Glomerular visceral epithelial cell (primary cell): ENCODE data around the gene SLAMF6.
"Not testable (repeated sequence)": the region's sequence is repeated elsewhere in the genome, so short reads cannot be mapped to it uniquely, and the experiment has no call there.

Experiments used
- DNase-seq: peaks from one replicate; pipeline ENCODE4 v3.0.0-alpha.2; 2016; ENCODE audit errors: extremely low spot score

Gene SLAMF6

GRCh38 chr1:160504651-160505050 lies 18.4 kb downstream of the SLAMF6 start:
- DNase-seq, result no peak

GRCh38 chr1:160503087-160503486 lies 20.0 kb downstream of the SLAMF6 start:
- DNase-seq, result no peak

GRCh38 chr1:160500321-160500990 lies 22.6 kb downstream of the SLAMF6 start:
- DNase-seq, result no peak

- no peak for DNase-seq
These were observed 23.4 kb downstream of the SLAMF6 start for GRCh38 chr1:160499631-160500030.

DNA sequence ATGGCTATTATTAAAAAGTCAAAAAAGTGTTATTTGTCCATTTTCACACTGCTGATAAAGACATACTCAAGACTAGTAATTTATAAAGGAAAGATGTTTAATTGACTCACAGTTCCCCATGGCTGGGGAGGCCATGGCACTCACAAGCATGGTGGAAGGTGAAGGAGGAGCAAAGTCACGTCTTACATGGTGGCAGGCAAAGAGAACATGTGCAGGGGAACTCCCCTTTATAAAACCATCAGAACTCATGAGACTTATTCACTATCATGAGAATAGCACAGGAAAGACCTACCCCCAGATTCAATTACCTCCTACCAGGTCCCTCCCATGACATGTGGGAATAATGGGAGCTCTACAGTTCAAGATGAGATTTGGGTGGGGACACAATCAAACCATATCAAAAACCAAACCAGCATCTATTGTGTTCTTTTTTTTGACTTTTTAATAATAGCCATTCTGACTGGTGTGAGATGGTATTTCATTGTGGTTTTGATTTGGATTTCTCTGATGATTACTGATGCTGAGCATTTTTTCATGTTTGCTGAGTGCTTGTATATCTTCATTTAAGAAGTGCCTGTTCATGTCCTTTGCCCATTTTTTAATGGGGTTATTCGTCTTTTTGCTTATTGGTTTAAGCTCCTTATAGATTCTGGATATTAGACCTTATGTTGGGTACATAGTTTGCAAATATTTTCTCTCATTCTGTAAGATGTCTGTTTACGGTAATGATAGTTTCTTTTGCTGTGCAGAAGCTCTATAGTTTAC lies 24.6 kb downstream of the SLAMF6 start:
- not testable (repeated sequence) for DNase-seq

GRCh38 chr1:160496334-160496733 lies 26.7 kb downstream of the SLAMF6 start:
- no peak for DNase-seq

GRCh38 chr1:160494620-160495019 lies 28.4 kb downstream of the SLAMF6 start:
- peak; percentile 7 for DNase-seq

DNA sequence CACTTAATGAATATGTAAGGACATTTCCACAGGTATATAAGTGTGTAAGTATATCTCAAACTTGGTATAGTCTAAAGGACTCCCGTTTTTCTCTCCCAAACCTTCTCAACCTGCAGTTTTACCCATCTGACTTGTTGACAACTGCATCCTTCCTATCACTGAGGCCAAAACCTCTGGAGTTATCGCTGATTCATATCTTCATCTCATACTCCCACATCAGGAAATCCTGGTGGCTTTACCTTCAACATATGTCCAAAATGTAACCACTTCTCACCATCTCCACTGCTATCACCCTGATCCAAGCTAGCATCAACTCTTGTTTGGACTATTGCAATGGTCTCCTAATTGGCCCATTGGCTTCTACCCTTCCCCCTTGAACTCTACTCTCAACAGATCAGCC lies 30.4 kb downstream of the SLAMF6 start:
- DNase-seq, result no peak

- DNase-seq, result no peak
These were observed 31.1 kb downstream of the SLAMF6 start for GRCh38 chr1:160491981-160492380.

- no peak for DNase-seq
These were observed 32.0 kb downstream of the SLAMF6 start for GRCh38 chr1:160491017-160491416.

DNA sequence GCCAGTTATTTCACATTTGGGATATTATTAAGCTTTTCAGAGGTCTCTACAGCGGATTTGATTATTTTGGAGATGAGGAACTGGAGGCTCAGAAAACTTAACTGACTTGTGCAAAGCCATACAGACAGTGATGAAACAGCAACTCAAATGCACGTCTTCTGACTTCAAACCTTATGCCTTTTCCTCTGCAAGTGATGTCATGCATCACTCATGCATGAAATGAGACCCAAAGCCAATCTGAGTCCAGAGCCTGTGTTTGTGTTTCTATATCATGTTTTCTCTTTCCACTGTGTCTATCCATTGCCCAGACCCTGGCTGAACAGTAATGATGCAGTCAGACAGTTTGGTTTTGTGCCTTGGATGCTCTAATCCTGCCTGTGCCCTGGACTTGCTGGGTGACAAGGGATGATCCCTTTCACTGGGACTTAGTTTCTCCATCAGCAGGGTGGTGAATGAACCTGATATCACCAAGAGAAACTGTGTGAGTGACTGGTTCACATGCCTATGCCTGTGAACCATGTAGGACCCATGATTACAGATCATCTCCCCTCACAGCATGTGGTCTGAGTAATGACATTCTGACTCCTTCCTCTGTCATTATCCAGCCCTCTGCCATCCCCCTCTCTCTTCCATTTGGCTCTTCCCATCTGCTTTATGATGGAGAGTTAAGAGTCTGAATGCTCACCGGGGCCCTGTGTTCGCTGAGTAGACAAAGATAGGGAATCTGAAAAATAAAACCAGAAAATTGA lies 33.4 kb downstream of the SLAMF6 start:
- peak; percentile 5 for DNase-seq

DNA sequence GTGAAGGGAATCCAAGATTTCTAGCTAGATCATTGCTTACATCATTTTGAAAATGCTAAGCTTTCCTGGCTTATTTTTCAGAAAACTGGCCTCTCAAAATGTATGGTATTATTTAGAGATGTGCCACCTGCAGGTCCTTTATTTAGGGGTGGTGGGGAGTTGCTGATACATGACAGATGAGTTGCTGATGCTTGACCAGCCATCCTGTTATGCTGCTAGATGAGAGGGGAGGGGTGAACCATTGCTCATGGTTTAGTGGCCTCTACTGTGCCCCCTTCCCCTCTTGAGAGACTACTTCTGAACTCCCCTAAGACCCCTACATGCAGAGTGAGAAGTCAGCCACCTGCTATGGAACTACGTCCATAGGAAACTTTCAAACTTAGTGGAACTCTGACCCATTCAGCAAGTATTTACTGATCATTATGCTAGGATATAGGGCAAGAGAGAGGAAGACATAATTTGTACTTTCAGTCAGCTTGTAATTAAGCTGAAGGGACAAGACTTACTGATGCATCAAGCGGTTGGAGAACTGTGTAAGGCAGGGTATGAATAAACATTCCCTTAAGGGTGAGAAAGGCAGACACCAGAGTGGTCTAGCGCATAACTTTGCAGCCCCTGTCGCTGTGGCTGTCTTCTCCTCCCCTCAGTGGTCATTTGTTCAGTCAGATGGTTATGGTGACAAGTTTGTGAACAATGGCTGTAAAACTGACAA lies 34.6 kb downstream of the SLAMF6 start:
- DNase-seq, result no peak

DNA sequence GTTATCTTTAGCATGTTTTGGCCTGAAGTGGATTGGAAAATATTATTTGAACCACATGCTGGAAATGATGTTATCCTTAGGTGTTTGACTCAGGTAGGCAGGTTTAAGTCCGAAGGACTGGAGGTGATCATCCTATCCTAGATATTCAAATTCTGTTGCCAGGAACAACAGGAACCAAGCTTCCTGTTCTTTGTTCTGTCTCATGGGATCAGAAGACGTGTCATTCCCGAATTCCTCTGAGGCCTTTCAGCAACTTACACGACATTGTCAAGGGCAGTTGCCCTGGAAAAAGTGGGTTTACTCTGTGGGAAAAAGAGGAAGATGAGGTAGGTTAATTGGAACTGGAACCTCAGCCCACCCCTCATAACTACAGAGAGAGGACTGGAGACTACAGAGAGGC lies 36.6 kb downstream of the SLAMF6 start:
- DNase-seq, result no peak

- DNase-seq, result no peak
These were observed 39.4 kb downstream of the SLAMF6 start for GRCh38 chr1:160483505-160484185.

DNA sequence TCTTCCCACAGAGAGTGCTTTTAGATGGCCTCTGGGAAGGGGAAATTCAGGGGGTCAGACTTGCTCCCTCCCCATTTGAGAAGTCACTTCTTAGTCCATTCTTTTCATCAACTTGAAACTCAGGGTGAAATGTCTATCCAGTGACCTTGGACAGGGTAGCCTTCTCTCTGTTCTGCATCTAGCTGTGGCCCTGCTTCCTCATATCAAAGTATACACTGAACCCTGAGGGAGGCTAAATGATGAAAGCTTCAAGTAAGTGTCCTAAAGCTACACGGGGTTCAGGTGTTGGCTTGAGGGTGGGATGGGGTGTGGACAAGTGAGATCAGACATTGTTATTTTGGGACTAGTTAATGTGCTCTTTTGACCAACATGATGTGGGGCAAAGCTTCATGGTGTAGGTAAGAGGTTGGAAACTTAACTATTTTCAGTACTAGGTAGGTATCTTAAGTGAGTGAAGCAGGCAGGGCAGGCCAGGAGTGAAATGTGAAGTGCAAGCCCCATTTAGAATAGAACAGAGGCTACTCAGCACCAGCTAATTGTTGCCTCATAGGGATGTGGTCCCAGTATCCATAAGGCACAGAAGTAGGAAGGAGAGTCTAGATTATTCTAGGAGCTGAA lies 41.0 kb downstream of the SLAMF6 start:
- no peak for DNase-seq

GRCh38 chr1:160480781-160481180 lies 42.3 kb downstream of the SLAMF6 start:
- DNase-seq, result not testable (repeated sequence)

GRCh38 chr1:160479091-160479490 lies 44.0 kb downstream of the SLAMF6 start:
- DNase-seq, result not testable (repeated sequence)

- DNase-seq, result no peak
These were observed 48.4 kb downstream of the SLAMF6 start for GRCh38 chr1:160474392-160475242.

DNA sequence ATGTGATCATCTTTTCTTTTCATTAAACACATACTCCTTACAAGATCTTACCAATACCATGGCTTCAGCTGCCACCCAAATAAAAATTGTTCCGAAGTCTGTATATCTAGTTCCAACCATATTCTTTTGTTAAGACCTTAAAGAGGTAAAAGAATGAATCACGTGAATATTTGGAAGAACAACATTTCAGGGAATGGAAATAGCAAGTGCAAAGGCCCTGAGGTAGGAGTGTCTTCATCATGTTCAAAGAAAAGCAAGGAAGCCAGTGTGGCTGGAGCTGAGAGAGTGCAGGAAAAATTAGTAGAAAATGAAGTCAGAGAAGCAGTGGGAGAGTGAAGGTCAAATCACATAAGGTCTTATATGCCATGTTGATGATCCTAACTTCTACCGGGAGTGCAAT lies 50.9 kb downstream of the SLAMF6 start:
- no peak for DNase-seq

GRCh38 chr1:160471253-160471652 lies 51.8 kb downstream of the SLAMF6 start:
- no peak for DNase-seq
